HG03095 (cell line): ENCODE measurements around the gene ZFP91.

Experiments
- ATAC-seq: cut with Tn5 transposase; IDR thresholded peaks from one replicate; pipeline ENCODE4 v1.9.1; 2021; ENCODE audit warnings: moderate library complexity; ENCODE audit not compliant: unreplicated experiment

Gene ZFP91

DNA sequence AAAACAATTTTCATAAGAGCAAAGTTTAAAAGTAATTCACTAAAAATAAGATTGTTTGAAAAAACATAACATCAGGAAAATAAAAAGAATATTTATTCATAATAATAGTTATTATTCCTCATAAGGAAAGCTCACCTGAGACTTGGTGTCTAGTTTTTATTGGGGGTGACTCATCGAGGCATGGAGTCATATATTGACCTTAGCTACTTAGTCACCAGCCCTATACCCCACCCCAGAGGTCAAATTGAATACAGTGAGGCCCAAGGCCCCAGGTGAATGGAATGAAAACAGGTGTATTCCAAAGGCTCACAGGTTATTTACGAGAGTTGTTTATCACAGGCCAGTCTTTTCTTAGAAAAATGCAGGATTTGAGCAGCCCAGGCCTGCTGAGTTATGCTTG is 80.5 kb downstream of the ZFP91 start:
- no peak for ATAC-seq

DNA sequence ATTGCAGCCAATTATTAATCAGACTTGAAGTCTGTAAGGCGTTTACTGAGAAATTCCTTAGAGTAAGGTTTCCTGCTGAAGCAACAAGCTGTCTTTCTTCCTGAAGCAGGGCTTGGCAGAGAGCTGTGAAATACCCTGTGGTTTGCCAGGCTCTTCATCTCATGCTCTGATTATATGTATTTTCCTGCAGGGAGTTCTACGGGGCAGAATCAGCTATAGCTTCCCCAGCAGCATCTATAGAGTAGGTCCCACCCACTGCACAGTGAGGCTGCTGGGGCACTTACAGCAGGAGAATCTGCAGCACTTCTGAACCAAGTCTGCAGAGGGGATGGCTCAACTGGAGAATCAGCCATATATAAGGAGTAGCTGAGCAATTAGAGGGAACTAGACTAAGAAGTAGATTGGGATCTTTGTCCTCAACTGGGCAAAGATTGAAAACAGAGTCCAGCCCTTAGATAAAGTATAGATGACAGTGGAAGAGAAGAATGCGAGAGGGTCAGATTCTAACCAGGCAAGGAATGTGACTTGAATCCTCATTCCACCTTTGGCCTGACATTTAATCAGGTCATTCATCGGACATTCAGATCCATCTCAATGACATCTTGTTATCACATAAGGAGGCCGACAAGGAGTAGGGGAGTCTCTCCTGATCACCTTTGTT is 81.2 kb downstream of the ZFP91 start:
- ATAC-seq, result no peak
